K562 (cell line): ENCODE data around the gene CCDC97. TPM values are rescaled to one million over a fixed set of nuclear protein-coding genes. Genes with fewer than 3 reads are reported as not detected.

Experiments used
- ATAC-seq: fragments of 200-7000 bp; cut with Tn5 transposase; 3 replicates; pipeline ENCODE4 v1.9.1; 2020; ENCODE audit warnings: moderate library complexity
- BruUV-seq: library from RNA; stranded (reverse); fragments of 400-500 nt; replicated peaks from 2 replicates; lab custom pipeline; 2021; lab: Mats Ljungman, UMichigan
- CTCF ChIA-PET: fragments of 300-600 bp; formaldehyde crosslinking; extraction: SDS; loops from one replicate; lab custom pipeline; 2021; ENCODE audit warnings: low intra/inter-chr PET ratio; lab: Yijun Ruan, JAX
- POLR2A ChIA-PET: fragments of 300-600, 350-650 bp; sonication (Branson Sonifier 250); formaldehyde crosslinking; extraction: SDS; loops from one replicate; lab custom pipeline; 2021; ENCODE audit warnings: antibody characterized with exemption, inconsistent platforms; lab: Yijun Ruan, JAX
- DNase-seq, 4 experiments: peaks; one replicate each; pipeline versions ENCODE4 v3.0.0 to v3.0.0-alpha.2; 2011 to 2018; ENCODE audit warnings: low spot score in 3 of 4, mixed read lengths in 3 of 4; ENCODE audit errors: extremely low read depth in 1 of 4
- FAIRE-seq: peaks from 2 replicates; lab custom pipeline; 2011; peaks lifted over from hg19 to GRCh38; lab: Jason Lieb, UNC
- H2AFZ ChIP-seq: 2 replicates; pipeline ENCODE4 v1.6.0; 2011; ENCODE audit warnings: low read depth, low read length, control low read depth, inconsistent platforms
- H3K27ac ChIP-seq: fragments of 200-600 bp; 3 replicates; pipeline ENCODE4 v1.8.0; 2011; ENCODE audit warnings: low read depth, mild to moderate bottlenecking, control low read depth, inconsistent platforms, low read length, moderate library complexity, mixed read lengths; ENCODE audit errors: extremely low read depth
- H3K27me3 ChIP-seq, 2 experiments: fragments of 300-600 bp in 1 of 2; 2 replicates in 1 of 2; 3 replicates in 1 of 2; pipeline versions ENCODE4 v1.6.0 to v1.8.0; 2011; ENCODE audit warnings: inconsistent platforms in 2 of 2, low read length in 2 of 2, mild to moderate bottlenecking in 1 of 2, mixed read lengths in 1 of 2, moderate library complexity in 1 of 2; ENCODE audit not compliant: control insufficient read depth in 2 of 2, insufficient read depth in 2 of 2
- H3K36me3 ChIP-seq: fragments of 300-600 bp; 3 replicates; pipeline ENCODE4 v1.8.0; 2011; ENCODE audit warnings: mild to moderate bottlenecking, low read length, inconsistent platforms; ENCODE audit not compliant: control insufficient read depth, insufficient read depth
- H3K4me1 ChIP-seq, 2 experiments: fragments of 200-600 bp in 1 of 2; replicated peaks in 1 of 2; 2 replicates in 1 of 2; 3 replicates in 1 of 2; pipeline versions ENCODE4 v1.5.1 to v1.8.0; 2011; ENCODE audit warnings: inconsistent platforms in 2 of 2, low read length in 2 of 2, mild to moderate bottlenecking in 1 of 2, mixed read lengths in 1 of 2, moderate library complexity in 1 of 2; ENCODE audit not compliant: control insufficient read depth in 2 of 2, insufficient read depth in 2 of 2
- H3K4me2 ChIP-seq: 2 replicates; pipeline ENCODE4 v1.6.1; 2011; ENCODE audit warnings: low read length, control low read depth, inconsistent platforms, mixed read lengths; ENCODE audit not compliant: insufficient read depth
- H3K4me3 ChIP-seq: fragments of 200-600 bp; sonication (generic), shearing (Covaris generic); 2 replicates; pipeline ENCODE4 v1.5.1; 2016; ENCODE audit warnings: control low read depth, inconsistent platforms
- H3K79me2 ChIP-seq: fragments of 200-600 bp; 3 replicates; pipeline ENCODE4 v1.8.0; 2011; ENCODE audit warnings: low read length, inconsistent platforms; ENCODE audit not compliant: control insufficient read depth, insufficient read depth
- H3K9ac ChIP-seq, 2 experiments: 2 replicates each; pipeline versions ENCODE4 v1.6.0 to v1.6.1; 2011; ENCODE audit warnings: low read depth in 2 of 2, low read length in 2 of 2, control low read depth in 1 of 2, inconsistent platforms in 1 of 2, mild to moderate bottlenecking in 1 of 2, mixed read lengths in 1 of 2; ENCODE audit not compliant: insufficient read depth in 1 of 2
- H3K9me1 ChIP-seq: one replicate; pipeline ENCODE4 v1.6.0; 2011; ENCODE audit warnings: inconsistent platforms, mild to moderate bottlenecking, low read length, moderate library complexity; ENCODE audit not compliant: control insufficient read depth, insufficient read depth
- H3K9me3 ChIP-seq: replicated peaks from 2 replicates; pipeline ENCODE4 v1.5.1; 2011; ENCODE audit warnings: low read depth, low read length, inconsistent platforms; ENCODE audit not compliant: control insufficient read depth, insufficient read depth
- H4K20me1 ChIP-seq: replicated peaks from 2 replicates; pipeline ENCODE4 v1.6.1; 2011; ENCODE audit warnings: low read length, inconsistent platforms, mixed read lengths; ENCODE audit not compliant: control insufficient read depth, insufficient read depth
- ADNP ChIP-seq: fragments of 200-800 bp; sonication (Bioruptor generic); IDR thresholded peaks from 2 replicates; pipeline ENCODE4 v1.6.1; 2016; ENCODE audit warnings: missing genetic modification characterization, missing compliant biosample characterization
- ATF7 ChIP-seq: fragments of 450-650 bp; IDR thresholded peaks from 2 replicates; pipeline ENCODE4 v1.7.1; 2014; ENCODE audit warnings: mild to moderate bottlenecking, moderate library complexity
- CCNT2 ChIP-seq: IDR thresholded peaks from 2 replicates; pipeline ENCODE4 v1.6.1; 2011; ENCODE audit warnings: borderline replicate concordance, low read depth, mild to moderate bottlenecking, moderate library complexity, mixed read lengths, low read length; ENCODE audit not compliant: insufficient read length; ENCODE audit errors: extremely low read depth
- SMARCE1 ChIP-seq: fragments of 450-650 bp; IDR thresholded peaks from 2 replicates; pipeline ENCODE4 v1.7.1; 2016; ENCODE audit warnings: mild to moderate bottlenecking
- ZNF79 ChIP-seq: fragments of 250-450 bp; sonication (Bioruptor Pico); IDR thresholded peaks from 2 replicates; pipeline ENCODE4 v1.4.0; 2020; ENCODE audit warnings: low read depth, mild to moderate bottlenecking, moderate library complexity
- WGBS: fragments of 100-300 bp; shearing (Covaris generic); methylation state at CpG from one replicate; pipeline ENCODE4 v1.1.6; 2016; ENCODE audit warnings: low coverage, mixed read lengths; ENCODE audit not compliant: insufficient coverage; ENCODE audit errors: missing lambda C conversion rate; 5-methylcytosine and 5-hydroxymethylcytosine counted together
- in situ Hi-C: fragments of 300-500 bp; cut with MboI; formaldehyde crosslinking; loops from 4 replicates; pipeline ENCODE4 v1.15.0; 2018; ENCODE audit warnings: inconsistent platforms, mixed read lengths
- intact Hi-C: fragments of 100-400 bp; cut with micrococcal nuclease; formaldehyde crosslinking; loops from 2 replicates; pipeline ENCODE4 v1.14.2; 2022
- polyA plus RNA-seq, 8 experiments: library from polyadenylated mRNA; depleted of rRNA in 4 of 8; stranded (reverse) in 5 of 8; unstranded in 3 of 8; fragments of >200 nt; fragmentation: Nextera tagmentation in 2 of 8; fragmentation: Illumina TruSeq in 1 of 8; extraction: Ambion mirVana in 2 of 8; extraction: Trizol in 1 of 8; gene quantifications; 2 replicates each; pipeline versions ENCODE4 v1.2.1 to v1.2.3, GENCODE V29; 2011 to 2014; ENCODE audit warnings: inconsistent platforms in 1 of 8, missing spikeins in 1 of 8
- total RNA-seq, 7 experiments: library from RNA; depleted of rRNA in 6 of 7; stranded (reverse); fragments of >200 nt in 6 of 7; fragmentation: Illumina TruSeq in 2 of 7; extraction: Trizol in 2 of 7; gene quantifications; 2 replicates each; pipeline versions ENCODE4 v1.2.1 to v1.2.3, GENCODE V29; 2011 to 2021; ENCODE audit warnings: low replicate concordance in 1 of 7
- TF ChIP-seq, protein P1 (sequence below): fragments of 450-650 bp; conservative IDR thresholded peaks from 2 replicates; pipeline ENCODE4 v1.6.1; 2016; ENCODE audit warnings: missing genetic modification characterization, low read depth, mild to moderate bottlenecking, missing compliant biosample characterization, moderate library complexity
- TF ChIP-seq, protein P2 (sequence below): sonication (generic); formaldehyde crosslinking; IDR thresholded peaks from 2 replicates; pipeline ENCODE4 v1.8.0; 2023; ENCODE audit warnings: missing genetic modification reagents, mild to moderate bottlenecking, borderline replicate concordance

Gene CCDC97
- total and polyA plus RNA-seq, 9 of the 15 experiments (the other 6 are each of a cell fraction or from before 2014, with no cell fraction given) = 0.60 to 16.5 (median 7.0) TPM

DNA sequence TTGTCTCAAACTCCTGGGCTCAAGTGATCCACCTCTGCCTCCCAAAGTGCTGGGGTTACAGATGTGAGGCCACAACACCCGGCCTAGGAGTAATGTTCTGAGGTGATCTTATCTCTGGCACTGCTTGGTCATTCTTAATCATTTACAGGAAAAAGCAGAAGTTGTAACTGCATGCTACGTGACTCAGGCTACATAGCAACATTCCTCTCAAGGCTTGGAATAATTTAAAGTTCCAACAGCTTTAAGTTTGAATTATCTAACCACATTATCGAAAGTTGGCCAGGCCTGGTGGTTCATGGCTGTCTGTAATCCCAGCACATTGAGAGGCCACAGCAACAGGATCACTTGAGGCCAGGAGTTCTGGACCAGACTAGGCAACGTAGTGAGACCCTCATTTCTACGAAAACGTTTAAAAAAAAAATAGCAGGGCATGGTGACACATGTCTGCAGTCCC is 57.9 kb downstream of the CCDC97 start:
- in situ Hi-C loops = no loop called here
- WGBS = 2% methylated on average over 6 of the region's 6 CpGs
- ChIA-PET POLR2A (interaction anchor here (0.6 to 1.3 kb wide), 4 partner anchors 13 to 434 kb away, joined by 3 to 4 read pairs (median 3); no protein-coding TSS in a partner anchor), CTCF (no interaction called here)
- Histone ChIP-seq H3K9me1 (no peaks in the 10 kb centered on the region), H3K9ac (peak overlapping the region; percentile 69 to 71; a peak in 3 of 4 replicates), H3K4me3 (no peak overlapping the region), H3K4me2 (peak overlapping the region; percentile 53), H3K27ac (peak overlapping the region; percentile 92), H3K4me1 (peaks cover 27 to 50% of the 10 kb centered on the region in 2 experiments), H3K36me3 (no peaks in the 10 kb centered on the region; the same call in 2 of the 3 replicates), H3K9me3 (no peaks in the 10 kb centered on the region), H2AFZ (peak overlapping the region; percentile 27), H3K27me3 (no peaks in the 10 kb centered on the region), H4K20me1 (no peaks in the 10 kb centered on the region), H3K79me2 (peaks cover 47% of the 10 kb centered on the region)
- no TSS peak for BruUV-seq
- ATAC-seq (peak; percentile 61), FAIRE-seq (peak; percentile 89), DNase-seq (peak; percentile 45 to 85 (median 61))
- intact Hi-C loops = loop anchor here (2.0 to 10.0 kb wide), 2 partner anchors 29 to 67 kb away; partner anchors contain the start of genes BCKDHA, DMAC2 and EXOSC5
- TF ChIP-seq ATF7 (peak; percentile 77), ZNF79 (CRISPR knock-in tag) (no peak), CCNT2 (peak; percentile 33), SMARCE1 (peak; percentile 94), ADNP (tag) (peak; percentile 46; the same call in 1 of the 2 replicates)
- TF ChIP-seq, protein P1, sequence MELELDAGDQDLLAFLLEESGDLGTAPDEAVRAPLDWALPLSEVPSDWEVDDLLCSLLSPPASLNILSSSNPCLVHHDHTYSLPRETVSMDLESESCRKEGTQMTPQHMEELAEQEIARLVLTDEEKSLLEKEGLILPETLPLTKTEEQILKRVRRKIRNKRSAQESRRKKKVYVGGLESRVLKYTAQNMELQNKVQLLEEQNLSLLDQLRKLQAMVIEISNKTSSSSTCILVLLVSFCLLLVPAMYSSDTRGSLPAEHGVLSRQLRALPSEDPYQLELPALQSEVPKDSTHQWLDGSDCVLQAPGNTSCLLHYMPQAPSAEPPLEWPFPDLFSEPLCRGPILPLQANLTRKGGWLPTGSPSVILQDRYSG (tag) = peak; percentile 51
- TF ChIP-seq, protein P2, sequence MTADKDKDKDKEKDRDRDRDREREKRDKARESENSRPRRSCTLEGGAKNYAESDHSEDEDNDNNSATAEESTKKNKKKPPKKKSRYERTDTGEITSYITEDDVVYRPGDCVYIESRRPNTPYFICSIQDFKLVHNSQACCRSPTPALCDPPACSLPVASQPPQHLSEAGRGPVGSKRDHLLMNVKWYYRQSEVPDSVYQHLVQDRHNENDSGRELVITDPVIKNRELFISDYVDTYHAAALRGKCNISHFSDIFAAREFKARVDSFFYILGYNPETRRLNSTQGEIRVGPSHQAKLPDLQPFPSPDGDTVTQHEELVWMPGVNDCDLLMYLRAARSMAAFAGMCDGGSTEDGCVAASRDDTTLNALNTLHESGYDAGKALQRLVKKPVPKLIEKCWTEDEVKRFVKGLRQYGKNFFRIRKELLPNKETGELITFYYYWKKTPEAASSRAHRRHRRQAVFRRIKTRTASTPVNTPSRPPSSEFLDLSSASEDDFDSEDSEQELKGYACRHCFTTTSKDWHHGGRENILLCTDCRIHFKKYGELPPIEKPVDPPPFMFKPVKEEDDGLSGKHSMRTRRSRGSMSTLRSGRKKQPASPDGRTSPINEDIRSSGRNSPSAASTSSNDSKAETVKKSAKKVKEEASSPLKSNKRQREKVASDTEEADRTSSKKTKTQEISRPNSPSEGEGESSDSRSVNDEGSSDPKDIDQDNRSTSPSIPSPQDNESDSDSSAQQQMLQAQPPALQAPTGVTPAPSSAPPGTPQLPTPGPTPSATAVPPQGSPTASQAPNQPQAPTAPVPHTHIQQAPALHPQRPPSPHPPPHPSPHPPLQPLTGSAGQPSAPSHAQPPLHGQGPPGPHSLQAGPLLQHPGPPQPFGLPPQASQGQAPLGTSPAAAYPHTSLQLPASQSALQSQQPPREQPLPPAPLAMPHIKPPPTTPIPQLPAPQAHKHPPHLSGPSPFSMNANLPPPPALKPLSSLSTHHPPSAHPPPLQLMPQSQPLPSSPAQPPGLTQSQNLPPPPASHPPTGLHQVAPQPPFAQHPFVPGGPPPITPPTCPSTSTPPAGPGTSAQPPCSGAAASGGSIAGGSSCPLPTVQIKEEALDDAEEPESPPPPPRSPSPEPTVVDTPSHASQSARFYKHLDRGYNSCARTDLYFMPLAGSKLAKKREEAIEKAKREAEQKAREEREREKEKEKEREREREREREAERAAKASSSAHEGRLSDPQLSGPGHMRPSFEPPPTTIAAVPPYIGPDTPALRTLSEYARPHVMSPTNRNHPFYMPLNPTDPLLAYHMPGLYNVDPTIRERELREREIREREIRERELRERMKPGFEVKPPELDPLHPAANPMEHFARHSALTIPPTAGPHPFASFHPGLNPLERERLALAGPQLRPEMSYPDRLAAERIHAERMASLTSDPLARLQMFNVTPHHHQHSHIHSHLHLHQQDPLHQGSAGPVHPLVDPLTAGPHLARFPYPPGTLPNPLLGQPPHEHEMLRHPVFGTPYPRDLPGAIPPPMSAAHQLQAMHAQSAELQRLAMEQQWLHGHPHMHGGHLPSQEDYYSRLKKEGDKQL = no peak
